Activated gamma-delta T cell treated with anti-CD3 and anti-CD28 coated beads, Interleukin-2, amount 50 U/mL, for 16 hours (primary cell): ENCODE results near the gene SYNDIG1L.

ENCODE experiments used
- DNase-seq: peaks from one replicate; pipeline ENCODE4 v3.0.0-alpha.2; 2020; ENCODE audit warnings: low read depth

The SYNDIG1L gene

GRCh38 chr14:74429221-74429691, 3.2 kb upstream of the SYNDIG1L start:
- no peak for DNase-seq

GRCh38 chr14:74427651-74428050, 1.6 kb upstream of the SYNDIG1L start:
- no peak for DNase-seq

GRCh38 chr14:74425525-74426201, 347 bp downstream of the SYNDIG1L start:
- peak; percentile 20 for DNase-seq

GRCh38 chr14:74424606-74425005, 1.4 kb downstream of the SYNDIG1L start:
- DNase-seq: no peak

GRCh38 chr14:74423246-74423645, 2.8 kb downstream of the SYNDIG1L start:
- DNase-seq: no peak

- DNase-seq: no peak
These were observed 4.0 kb downstream of the SYNDIG1L start for GRCh38 chr14:74421981-74422380.

GRCh38 chr14:74419086-74419485, 6.9 kb downstream of the SYNDIG1L start:
- DNase-seq: no peak

- DNase-seq: no peak
These were observed 8.0 kb downstream of the SYNDIG1L start for GRCh38 chr14:74418031-74418430.

- DNase-seq: no peak
These were observed 8.4 kb downstream of the SYNDIG1L start for GRCh38 chr14:74417611-74418010.

GRCh38 chr14:74417201-74417600, 8.8 kb downstream of the SYNDIG1L start:
- no peak for DNase-seq

- no peak for DNase-seq
These were observed 10.9 kb downstream of the SYNDIG1L start for GRCh38 chr14:74415115-74415437.

GRCh38 chr14:74414403-74415114, 11.5 kb downstream of the SYNDIG1L start:
- no peak for DNase-seq

GRCh38 chr14:74413627-74414026, 12.4 kb downstream of the SYNDIG1L start:
- no peak for DNase-seq

GRCh38 chr14:74412753-74413152, 13.3 kb downstream of the SYNDIG1L start:
- DNase-seq: no peak

GRCh38 chr14:74411671-74412070, 14.3 kb downstream of the SYNDIG1L start:
- DNase-seq: no peak

- DNase-seq: no peak
These were observed 16.6 kb downstream of the SYNDIG1L start for GRCh38 chr14:74409441-74409840.

- no peak for DNase-seq
These were observed 17.1 kb downstream of the SYNDIG1L start for GRCh38 chr14:74408870-74409269.

- no peak for DNase-seq
These were observed 18.2 kb downstream of the SYNDIG1L start for GRCh38 chr14:74407801-74408154.

GRCh38 chr14:74407021-74407800, 18.8 kb downstream of the SYNDIG1L start:
- no peak for DNase-seq

GRCh38 chr14:74405663-74406062, 20.3 kb downstream of the SYNDIG1L start:
- no peak for DNase-seq

- DNase-seq: no peak
These were observed 21.6 kb downstream of the SYNDIG1L start for GRCh38 chr14:74404435-74404834.

- no peak for DNase-seq
These were observed 22.2 kb downstream of the SYNDIG1L start for GRCh38 chr14:74403619-74404417.
